ENCODE data around the gene EEF1G.
"Not testable (repeated sequence)": the region's sequence is repeated elsewhere in the genome, so short reads cannot be mapped to it uniquely, and the experiment has no call there.

EEF1G gene

GRCh38 chr11:62603072-62603408 is 29.3 kb upstream of the EEF1G start:
- DNase-seq (ENCODE audit: low spot score), result no peak

- DNase-seq (ENCODE audit: low spot score), result peak; percentile 47
These were observed 28.7 kb upstream of the EEF1G start for GRCh38 chr11:62602141-62603071.

- DNase-seq (ENCODE audit: low spot score), result peak; percentile 96
These were observed 27.9 kb upstream of the EEF1G start, which contains the start of gene MTA2 for GRCh38 chr11:62601372-62602140. Gene MTA2, minus strand, starts transcription at chr11:62601865. Its CDS starts 415 bp downstream, at chr11:62601450.

- DNase-seq (ENCODE audit: low spot score), result peak; percentile 55
These were observed 27.4 kb upstream of the EEF1G start for GRCh38 chr11:62601122-62601371.

- DNase-seq (ENCODE audit: low spot score), result no peak
These were observed 26.9 kb upstream of the EEF1G start for GRCh38 chr11:62600367-62601121.

GRCh38 chr11:62599901-62600300 is 26.2 kb upstream of the EEF1G start:
- no peak for DNase-seq (ENCODE audit: low spot score)

- peak; percentile 98 for DNase-seq (ENCODE audit: low spot score)
These were observed 25.5 kb upstream of the EEF1G start for GRCh38 chr11:62599069-62599696.

- DNase-seq (ENCODE audit: low spot score), result no peak
These were observed 21.4 kb upstream of the EEF1G start for GRCh38 chr11:62595124-62595523.

- DNase-seq (ENCODE audit: low spot score), result peak; percentile 69
These were observed 19.8 kb upstream of the EEF1G start for GRCh38 chr11:62593434-62594044.

GRCh38 chr11:62592989-62593421 is 19.3 kb upstream of the EEF1G start:
- DNase-seq (ENCODE audit: low spot score), result no peak

GRCh38 chr11:62592146-62592815 is 18.6 kb upstream of the EEF1G start:
- no peak for DNase-seq (ENCODE audit: low spot score)

GRCh38 chr11:62591448-62592145 is 17.9 kb upstream of the EEF1G start, which contains the start of gene TUT1:
Gene TUT1, minus strand, starts transcription at chr11:62591523. Its CDS starts 38 bp downstream, at chr11:62591485.
- peak; percentile 93 for DNase-seq (ENCODE audit: low spot score)

GRCh38 chr11:62588966-62589637 is 15.4 kb upstream of the EEF1G start:
- DNase-seq (ENCODE audit: low spot score), result no peak

- DNase-seq (ENCODE audit: low spot score), result not testable (repeated sequence)
These were observed 11.7 kb upstream of the EEF1G start for GRCh38 chr11:62585356-62585755.

- not testable (repeated sequence) for DNase-seq (ENCODE audit: low spot score)
These were observed 8.0 kb upstream of the EEF1G start for GRCh38 chr11:62581735-62582134.

- no peak for DNase-seq (ENCODE audit: low spot score)
These were observed 7.4 kb upstream of the EEF1G start for GRCh38 chr11:62580959-62581715.

GRCh38 chr11:62579252-62579651 is 5.6 kb upstream of the EEF1G start:
- no peak for DNase-seq (ENCODE audit: low spot score)

GRCh38 chr11:62578541-62578940 is 4.8 kb upstream of the EEF1G start:
- no peak for DNase-seq (ENCODE audit: low spot score)
